ENCODE measurements around the gene P2RY6.
A peak's percentile ranks its signal among the peaks of the same experiment; 100 is the strongest.
"Not testable (repeated sequence)": the region's sequence is repeated elsewhere in the genome, so short reads cannot be mapped to it uniquely, and the experiment has no call there.

Gene P2RY6

GRCh38 chr11:73262851-73263495 is 9.2 kb upstream of the P2RY6 start:
- DNase-seq: no peak

GRCh38 chr11:73263640-73264039 is 8.5 kb upstream of the P2RY6 start:
- no peak for DNase-seq

- no peak for DNase-seq
These were observed 6.8 kb upstream of the P2RY6 start for GRCh38 chr11:73265278-73265810.

GRCh38 chr11:73265853-73266645 is 6.1 kb upstream of the P2RY6 start:
- no peak for DNase-seq

- DNase-seq: no peak
These were observed 5.5 kb upstream of the P2RY6 start for GRCh38 chr11:73266646-73267020.

- DNase-seq: no peak
These were observed 4.9 kb upstream of the P2RY6 start for GRCh38 chr11:73267122-73267846.

GRCh38 chr11:73267906-73268540 is 4.1 kb upstream of the P2RY6 start:
- no peak for DNase-seq

GRCh38 chr11:73268671-73269271 is 3.4 kb upstream of the P2RY6 start:
- no peak for DNase-seq

GRCh38 chr11:73269459-73270015 is 2.6 kb upstream of the P2RY6 start:
- no peak for DNase-seq

- DNase-seq: no peak
These were observed 1.9 kb upstream of the P2RY6 start for GRCh38 chr11:73270016-73270854.

- no peak for DNase-seq
These were observed 1.2 kb upstream of the P2RY6 start for GRCh38 chr11:73270855-73271477.

GRCh38 chr11:73271478-73271865 is 666 bp upstream of the P2RY6 start:
- DNase-seq: not testable (repeated sequence)

- no peak for DNase-seq
These were observed 521 bp downstream of the P2RY6 start for GRCh38 chr11:73272680-73273038.

GRCh38 chr11:73273222-73273895 is 1.2 kb downstream of the P2RY6 start:
- peak; percentile 22 for DNase-seq

GRCh38 chr11:73274191-73274590 is 2.1 kb downstream of the P2RY6 start:
- DNase-seq: not testable (repeated sequence)

- no peak for DNase-seq
These were observed 2.7 kb downstream of the P2RY6 start for GRCh38 chr11:73274722-73275380.

- no peak for DNase-seq
These were observed 3.2 kb downstream of the P2RY6 start for GRCh38 chr11:73275381-73275750.

GRCh38 chr11:73277467-73277866 is 5.3 kb downstream of the P2RY6 start:
- no peak for DNase-seq

GRCh38 chr11:73280626-73281025 is 8.5 kb downstream of the P2RY6 start:
- no peak for DNase-seq

GRCh38 chr11:73281201-73281741 is 9.1 kb downstream of the P2RY6 start:
- no peak for DNase-seq

Data from SHP77 treated with DMSO at 0.1 percent for 48 hours (cell line).